ENCODE results near the gene ATP8A1. TPM values are rescaled to one million over a fixed set of nuclear protein-coding genes. Genes with fewer than 3 reads are reported as not detected.

Gene ATP8A1
- total RNA-seq, 1 donor from 2014 or later, result 278 TPM

DNA sequence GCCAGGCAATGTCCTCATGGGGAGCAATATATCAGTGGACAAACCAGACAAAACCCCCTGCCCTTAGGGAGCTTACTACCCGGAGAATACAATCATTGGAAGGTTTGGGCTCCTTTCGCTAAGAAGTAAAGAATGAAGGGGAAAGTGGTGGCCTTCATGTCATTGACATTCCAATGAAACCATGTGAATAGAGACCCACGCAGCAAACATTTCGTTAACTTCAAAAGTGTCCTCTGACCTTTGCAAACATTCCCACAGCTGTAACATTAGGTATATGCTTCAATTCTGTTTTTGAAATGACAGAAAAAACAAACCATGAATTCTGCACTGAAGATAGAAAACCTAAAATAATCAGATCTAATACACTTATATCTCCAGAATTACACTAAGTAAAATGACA lies 7.0 kb downstream of the ATP8A1 start:
- Mint-ChIP-seq H3K4me1 (ENCODE audit: low read depth, unreplicated experiment) (peaks cover 55% of the 10 kb centered on the region), H3K36me3 (ENCODE audit: unreplicated experiment) (peaks cover 39% of the 10 kb centered on the region), H3K4me3 (ENCODE audit: unreplicated experiment) (no peak overlapping the region), H3K9me3 (ENCODE audit: unreplicated experiment) (peaks cover 12% of the 10 kb centered on the region), H3K27me3 (ENCODE audit: unreplicated experiment) (peaks cover 7% of the 10 kb centered on the region), H3K27ac (ENCODE audit: unreplicated experiment) (no peak overlapping the region)
- TF ChIP-seq, protein P1, sequence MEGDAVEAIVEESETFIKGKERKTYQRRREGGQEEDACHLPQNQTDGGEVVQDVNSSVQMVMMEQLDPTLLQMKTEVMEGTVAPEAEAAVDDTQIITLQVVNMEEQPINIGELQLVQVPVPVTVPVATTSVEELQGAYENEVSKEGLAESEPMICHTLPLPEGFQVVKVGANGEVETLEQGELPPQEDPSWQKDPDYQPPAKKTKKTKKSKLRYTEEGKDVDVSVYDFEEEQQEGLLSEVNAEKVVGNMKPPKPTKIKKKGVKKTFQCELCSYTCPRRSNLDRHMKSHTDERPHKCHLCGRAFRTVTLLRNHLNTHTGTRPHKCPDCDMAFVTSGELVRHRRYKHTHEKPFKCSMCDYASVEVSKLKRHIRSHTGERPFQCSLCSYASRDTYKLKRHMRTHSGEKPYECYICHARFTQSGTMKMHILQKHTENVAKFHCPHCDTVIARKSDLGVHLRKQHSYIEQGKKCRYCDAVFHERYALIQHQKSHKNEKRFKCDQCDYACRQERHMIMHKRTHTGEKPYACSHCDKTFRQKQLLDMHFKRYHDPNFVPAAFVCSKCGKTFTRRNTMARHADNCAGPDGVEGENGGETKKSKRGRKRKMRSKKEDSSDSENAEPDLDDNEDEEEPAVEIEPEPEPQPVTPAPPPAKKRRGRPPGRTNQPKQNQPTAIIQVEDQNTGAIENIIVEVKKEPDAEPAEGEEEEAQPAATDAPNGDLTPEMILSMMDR (IDR thresholded peaks at IDR 0.05; ENCODE audit: partially characterized antibody, unreplicated experiment), result no peak
- no peak for DNase-seq

DNA sequence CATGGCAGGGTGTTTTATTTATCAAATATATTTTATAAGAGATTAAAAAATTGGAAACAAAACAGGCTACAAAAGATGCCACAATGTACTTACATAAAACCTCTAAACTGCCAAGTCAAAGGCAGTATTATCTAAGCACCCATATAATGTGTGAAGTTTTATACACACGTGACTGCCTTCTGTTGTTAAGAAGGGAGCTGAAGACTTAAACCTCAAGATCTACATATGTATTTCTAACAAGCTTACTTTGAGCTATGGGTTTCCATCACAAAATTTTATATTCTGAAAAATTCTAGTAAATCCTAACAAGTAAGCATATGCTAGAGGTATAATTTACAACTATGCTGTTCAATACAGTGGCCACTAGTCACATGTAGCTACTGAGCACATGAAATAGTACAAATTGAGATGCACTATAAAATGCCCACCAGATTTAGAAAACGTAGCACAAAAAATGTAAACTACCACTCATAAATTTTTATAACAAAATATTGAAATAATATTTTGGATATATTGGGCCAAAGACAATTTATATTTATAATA lies 9.8 kb downstream of the ATP8A1 start:
- Mint-ChIP-seq H3K36me3 (ENCODE audit: unreplicated experiment) (peaks cover 26% of the 10 kb centered on the region), H3K9me3 (ENCODE audit: unreplicated experiment) (peaks cover 9% of the 10 kb centered on the region), H3K4me3 (ENCODE audit: unreplicated experiment) (no peak overlapping the region), H3K27ac (ENCODE audit: unreplicated experiment) (no peak overlapping the region), H3K4me1 (ENCODE audit: low read depth, unreplicated experiment) (peaks cover 54% of the 10 kb centered on the region), H3K27me3 (ENCODE audit: unreplicated experiment) (peaks cover 2% of the 10 kb centered on the region)
- no peak for DNase-seq
- TF ChIP-seq, protein P1 (IDR thresholded peaks at IDR 0.05; ENCODE audit: partially characterized antibody, unreplicated experiment), result no peak

DNA sequence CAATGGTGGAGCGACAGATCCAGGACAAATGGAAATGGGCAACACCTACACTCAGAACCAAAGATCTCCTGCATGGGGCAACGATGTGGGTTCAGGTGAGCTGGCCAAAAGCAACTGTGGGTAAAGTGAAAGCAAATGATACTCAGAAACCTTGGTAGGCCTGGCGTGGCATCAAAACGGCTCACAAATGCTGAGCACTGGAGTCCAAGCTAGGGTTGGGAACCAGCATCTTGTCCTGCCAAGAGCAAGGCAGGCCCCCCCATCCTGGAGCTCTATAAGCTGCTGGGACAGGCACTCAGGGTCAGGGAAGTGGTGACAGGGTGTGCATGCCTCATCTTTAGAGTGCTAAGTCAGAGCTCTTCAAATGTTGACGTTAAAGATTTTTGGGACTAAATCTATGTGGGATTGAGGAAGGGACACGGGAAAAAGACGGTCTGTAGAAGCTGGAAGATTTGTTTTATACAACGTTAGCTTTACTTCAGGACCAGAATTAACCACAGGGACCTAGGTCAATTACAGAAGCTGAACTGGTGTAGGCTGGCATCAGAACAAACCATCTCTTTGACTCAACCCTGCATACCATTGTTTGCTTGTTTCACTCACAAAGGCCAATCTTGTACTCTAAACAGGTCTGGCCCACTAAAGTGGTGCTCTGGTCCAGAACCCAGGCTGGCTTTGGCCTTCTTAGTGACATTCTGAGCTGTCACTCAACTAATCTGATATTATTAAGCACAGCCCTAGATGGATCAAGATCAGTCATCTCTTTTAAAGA lies 10.7 kb downstream of the ATP8A1 start:
- Mint-ChIP-seq H3K27me3 (ENCODE audit: unreplicated experiment) (peaks cover 2% of the 10 kb centered on the region), H3K36me3 (ENCODE audit: unreplicated experiment) (peaks cover 17% of the 10 kb centered on the region)

DNA sequence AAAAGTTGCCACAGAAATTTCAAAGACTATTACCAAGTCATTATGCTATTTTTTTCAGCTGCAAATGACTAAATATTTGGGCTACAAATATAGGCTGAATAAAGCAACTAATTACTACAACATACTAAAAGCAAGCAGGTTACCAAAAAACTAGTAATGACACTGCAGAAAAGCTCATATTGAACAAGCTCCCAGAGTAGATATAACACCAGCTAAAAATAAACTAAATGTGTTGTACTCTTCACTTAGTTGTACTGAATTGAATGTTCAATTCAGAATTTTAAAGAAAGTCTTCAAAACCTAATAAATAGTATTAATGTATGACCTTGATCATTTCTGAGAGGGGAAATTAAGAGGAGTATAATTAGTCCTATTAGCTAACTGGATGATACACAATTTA lies 12.0 kb downstream of the ATP8A1 start:
- TF ChIP-seq, protein P1 (IDR thresholded peaks at IDR 0.05; ENCODE audit: partially characterized antibody, unreplicated experiment), result no peak

More for the DNA sequence above, 10.7 kb downstream of the ATP8A1 start:
- Mint-ChIP-seq H3K9me3 (ENCODE audit: unreplicated experiment) (peaks cover 9% of the 10 kb centered on the region), H3K4me1 (ENCODE audit: low read depth, unreplicated experiment) (peaks cover 61% of the 10 kb centered on the region), H3K4me3 (ENCODE audit: unreplicated experiment) (peak overlapping the region; percentile 39), H3K27ac (ENCODE audit: unreplicated experiment) (peak overlapping the region; percentile 23)
- no peak for DNase-seq
- TF ChIP-seq, protein P1 (IDR thresholded peaks at IDR 0.05; ENCODE audit: partially characterized antibody, unreplicated experiment), result no peak

DNA sequence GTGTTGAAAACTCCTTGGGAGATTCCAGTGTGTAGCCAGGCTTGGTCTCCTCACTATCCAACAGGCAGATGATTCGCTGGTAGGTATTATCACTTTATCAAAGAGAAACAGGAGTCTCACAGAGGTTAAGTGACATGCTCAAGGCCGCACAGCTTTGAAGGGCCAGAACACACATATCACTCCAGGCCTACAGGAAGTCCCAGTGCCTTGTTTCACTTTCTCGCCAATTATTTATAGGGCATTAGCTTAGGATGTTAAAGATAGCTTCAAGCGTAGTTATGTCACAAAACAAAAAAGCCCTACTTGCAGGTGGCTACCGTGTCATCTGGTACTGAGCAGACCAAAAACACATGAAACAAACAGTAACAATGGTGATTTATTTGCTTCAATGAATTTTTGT lies 13.2 kb downstream of the ATP8A1 start:
- TF ChIP-seq, protein P1 (IDR thresholded peaks at IDR 0.05; ENCODE audit: partially characterized antibody, unreplicated experiment), result no peak
- Mint-ChIP-seq H3K9me3 (ENCODE audit: unreplicated experiment) (peaks cover 9% of the 10 kb centered on the region), H3K27me3 (ENCODE audit: unreplicated experiment) (peaks cover 1% of the 10 kb centered on the region), H3K36me3 (ENCODE audit: unreplicated experiment) (no peaks in the 10 kb centered on the region), H3K27ac (ENCODE audit: unreplicated experiment) (no peak overlapping the region), H3K4me3 (ENCODE audit: unreplicated experiment) (peak overlapping the region; percentile 31), H3K4me1 (ENCODE audit: low read depth, unreplicated experiment) (peaks cover 78% of the 10 kb centered on the region)
- DNase-seq, result no peak

More for the DNA sequence above, 12.0 kb downstream of the ATP8A1 start:
- Mint-ChIP-seq H3K27ac (ENCODE audit: unreplicated experiment) (no peak overlapping the region), H3K36me3 (ENCODE audit: unreplicated experiment) (peaks cover 4% of the 10 kb centered on the region), H3K27me3 (ENCODE audit: unreplicated experiment) (no peaks in the 10 kb centered on the region), H3K4me3 (ENCODE audit: unreplicated experiment) (no peak overlapping the region), H3K4me1 (ENCODE audit: low read depth, unreplicated experiment) (peaks cover 73% of the 10 kb centered on the region), H3K9me3 (ENCODE audit: unreplicated experiment) (peaks cover 9% of the 10 kb centered on the region)
- DNase-seq, result no peak
